Measurements from ENCODE around the gene IFITM1.
"Not testable (repeated sequence)": the region's sequence is repeated elsewhere in the genome, so short reads cannot be mapped to it uniquely, and the experiment has no call there.

Gene IFITM1

DNA sequence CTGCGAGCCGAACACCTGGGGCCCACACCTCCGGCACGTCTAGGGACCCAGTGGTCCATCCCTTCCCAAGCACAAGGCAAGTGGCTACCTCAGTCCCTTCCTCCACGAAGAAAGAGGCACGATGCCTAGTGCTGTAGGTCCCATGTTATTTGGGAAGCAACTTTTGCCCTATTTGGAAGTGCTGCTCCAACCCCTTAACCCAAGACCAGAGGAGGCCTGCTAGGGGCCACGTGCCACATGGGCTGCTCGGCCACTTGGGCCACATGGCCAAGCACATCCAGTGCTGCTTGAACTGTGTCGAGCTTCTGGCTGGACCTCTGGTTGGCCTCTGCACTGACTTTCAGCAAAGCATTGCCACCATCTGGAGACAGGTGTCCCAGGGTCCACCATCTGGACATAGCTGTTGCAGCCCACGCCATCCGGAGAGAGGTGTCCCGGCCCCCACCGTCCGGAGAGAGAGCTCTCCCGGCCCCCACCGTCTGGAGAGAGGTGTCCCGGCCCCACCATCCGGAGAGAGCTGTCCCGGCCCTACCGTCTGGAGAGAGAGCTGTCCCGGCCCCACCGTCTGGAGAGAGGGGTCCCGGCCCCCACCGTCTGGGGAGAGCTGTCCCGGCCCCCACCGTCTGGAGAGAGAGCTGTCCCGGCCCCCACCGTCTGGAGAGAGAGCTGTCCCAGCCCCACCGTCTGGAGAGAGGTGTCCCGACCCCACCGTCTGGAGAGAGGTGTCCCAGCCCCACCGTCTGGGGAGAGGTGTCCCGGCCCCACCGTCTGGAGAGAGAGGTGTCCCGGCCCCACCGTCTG lies 49.0 kb downstream of the IFITM1 start:
- Mint-ChIP-seq H3K4me1 (peaks cover 6% of the 10 kb centered on the region), H3K4me3 (no peak overlapping the region), H3K27me3 (ENCODE audit: low read depth) (peaks cover 7% of the 10 kb centered on the region), H3K9me3 (peaks cover 3% of the 10 kb centered on the region), H3K27ac (no peak overlapping the region), H3K36me3 (ENCODE audit: low read depth) (no peaks in the 10 kb centered on the region)
- TF ChIP-seq, protein P1, sequence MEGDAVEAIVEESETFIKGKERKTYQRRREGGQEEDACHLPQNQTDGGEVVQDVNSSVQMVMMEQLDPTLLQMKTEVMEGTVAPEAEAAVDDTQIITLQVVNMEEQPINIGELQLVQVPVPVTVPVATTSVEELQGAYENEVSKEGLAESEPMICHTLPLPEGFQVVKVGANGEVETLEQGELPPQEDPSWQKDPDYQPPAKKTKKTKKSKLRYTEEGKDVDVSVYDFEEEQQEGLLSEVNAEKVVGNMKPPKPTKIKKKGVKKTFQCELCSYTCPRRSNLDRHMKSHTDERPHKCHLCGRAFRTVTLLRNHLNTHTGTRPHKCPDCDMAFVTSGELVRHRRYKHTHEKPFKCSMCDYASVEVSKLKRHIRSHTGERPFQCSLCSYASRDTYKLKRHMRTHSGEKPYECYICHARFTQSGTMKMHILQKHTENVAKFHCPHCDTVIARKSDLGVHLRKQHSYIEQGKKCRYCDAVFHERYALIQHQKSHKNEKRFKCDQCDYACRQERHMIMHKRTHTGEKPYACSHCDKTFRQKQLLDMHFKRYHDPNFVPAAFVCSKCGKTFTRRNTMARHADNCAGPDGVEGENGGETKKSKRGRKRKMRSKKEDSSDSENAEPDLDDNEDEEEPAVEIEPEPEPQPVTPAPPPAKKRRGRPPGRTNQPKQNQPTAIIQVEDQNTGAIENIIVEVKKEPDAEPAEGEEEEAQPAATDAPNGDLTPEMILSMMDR (IDR thresholded peaks at IDR 0.05; ENCODE audit: unreplicated experiment in 3 of 3), result no peak

DNA sequence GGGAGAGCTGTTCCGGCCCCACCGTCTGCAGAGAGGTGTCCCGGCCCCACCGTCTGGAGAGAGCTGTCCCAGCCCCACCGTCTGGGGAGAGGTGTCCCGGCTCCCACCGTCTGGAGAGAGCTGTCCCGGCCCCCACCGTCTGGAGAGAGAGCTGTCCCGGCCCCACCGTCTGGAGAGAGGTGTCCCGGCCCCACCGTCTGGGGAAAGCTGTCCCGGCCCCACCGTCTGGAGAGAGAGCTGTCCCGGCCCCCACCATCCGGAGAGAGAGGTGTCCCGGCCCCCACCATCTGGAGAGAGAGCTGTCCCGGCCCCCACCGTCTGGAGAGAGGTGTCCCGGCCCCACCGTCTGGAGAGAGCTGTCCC lies 49.6 kb downstream of the IFITM1 start:
- Mint-ChIP-seq H3K27me3 (ENCODE audit: low read depth) (peaks cover 12% of the 10 kb centered on the region), H3K4me1 (peaks cover 12% of the 10 kb centered on the region)
- not testable (repeated sequence) for H3K4me3 Mint-ChIP-seq; H3K36me3 Mint-ChIP-seq (ENCODE audit: low read depth); H3K27ac Mint-ChIP-seq; H3K9me3 Mint-ChIP-seq

DNA sequence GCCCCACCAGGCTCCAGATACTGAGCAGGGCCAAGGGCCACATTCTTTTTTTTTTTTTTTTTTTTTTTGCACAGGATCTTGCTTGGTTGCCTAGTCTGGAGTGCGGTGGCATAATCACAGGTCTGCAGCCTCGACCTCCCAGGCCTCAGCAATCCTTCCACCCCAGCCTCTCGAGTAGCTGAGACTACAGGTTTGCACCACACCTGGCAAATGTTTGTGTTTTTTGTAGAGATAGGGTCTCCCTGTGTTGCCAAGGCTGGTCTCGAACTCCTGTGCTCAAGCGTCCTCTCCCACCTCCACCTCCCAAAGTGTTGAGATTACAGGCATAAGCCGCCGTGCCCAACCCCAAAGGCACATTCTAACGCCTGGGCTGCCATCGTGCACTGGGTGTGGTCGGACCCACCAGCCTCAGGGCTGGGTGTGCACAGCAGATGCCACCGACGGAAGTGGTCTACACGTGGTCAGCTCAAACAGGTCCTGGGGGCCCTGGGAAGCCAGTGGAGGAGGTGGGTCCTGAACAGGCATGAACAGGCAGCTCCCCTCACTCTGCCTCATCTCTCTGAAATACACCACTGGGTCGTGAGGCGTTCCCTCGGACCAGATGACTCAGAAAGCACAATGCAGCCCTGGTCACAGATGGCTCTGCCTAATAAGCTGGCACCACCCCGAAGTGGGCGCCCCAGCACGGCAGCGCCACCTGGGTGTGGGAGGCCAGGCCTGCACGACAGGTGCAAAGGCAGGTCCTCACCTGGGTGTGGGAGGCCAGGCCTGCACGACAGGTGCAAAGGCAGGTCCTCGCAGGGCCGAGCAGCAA lies 50.3 kb downstream of the IFITM1 start:
- Mint-ChIP-seq H3K27me3 (ENCODE audit: low read depth) (peaks cover 12% of the 10 kb centered on the region), H3K36me3 (ENCODE audit: low read depth) (no peaks in the 10 kb centered on the region), H3K27ac (no peak overlapping the region), H3K4me3 (no peak overlapping the region), H3K9me3 (peaks cover 3% of the 10 kb centered on the region), H3K4me1 (peaks cover 14% of the 10 kb centered on the region)
- TF ChIP-seq, protein P1 (IDR thresholded peaks at IDR 0.05; ENCODE audit: unreplicated experiment in 3 of 3), result peak in 2 of 3 experiments; percentile 12 to 17

All from nephron (organoid).